ENCODE measurements around the gene CCDC136. TPM values are rescaled to one million over a fixed set of nuclear protein-coding genes. Genes with fewer than 3 reads are reported as not detected.

CCDC136 gene
- total RNA-seq, 2 experiments from 2014 or later, result 11.7 to 33.5 TPM

DNA sequence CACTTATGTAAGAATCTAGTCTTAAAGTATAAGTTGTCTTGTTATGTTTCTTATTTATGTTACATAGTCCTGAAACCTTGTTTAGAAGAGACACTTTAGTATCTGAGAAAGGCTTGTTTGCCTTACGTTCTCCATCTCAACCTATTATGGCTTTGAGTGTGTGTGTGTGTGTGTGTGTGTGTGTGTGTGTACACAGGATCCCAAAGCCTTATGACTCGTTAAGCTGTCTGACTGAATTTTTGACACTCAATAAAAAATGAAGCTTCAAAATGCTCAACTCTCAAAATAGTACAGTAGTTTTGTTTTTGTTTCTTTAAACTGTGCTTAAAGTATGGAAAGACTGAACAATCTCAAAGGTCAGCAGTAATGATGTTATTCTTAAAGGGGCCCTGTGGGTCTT is 34.6 kb upstream of the CCDC136 start:
- Histone ChIP-seq H3K4me2 (ENCODE audit: low read length) (no peak overlapping the region), H3K4me1 (ENCODE audit: insufficient read depth, low read length, poor library complexity, severe bottlenecking) (no peaks in the 10 kb centered on the region), H3K79me2 (ENCODE audit: insufficient read depth, low read depth, low read length) (0 out of 2 replicates have a peak, but pooled peaks cover 3% of the 10 kb centered on the region), H2AFZ (ENCODE audit: low read length) (no peak overlapping the region), H4K20me1 (ENCODE audit: insufficient read depth, low read length) (no peaks in the 10 kb centered on the region; the same call in 1 of the 2 replicates), H3K9me2 (ENCODE audit: insufficient read depth, low read length) (no peaks in the 10 kb centered on the region), H3K4me3 (ENCODE audit: low read depth, low read length, poor library complexity, severe bottlenecking) (no peak overlapping the region), H3K9me3 (ENCODE audit: low read length) (no peaks in the 10 kb centered on the region), H3K36me3 (ENCODE audit: insufficient read depth, low read length) (peaks cover 97% of the 10 kb centered on the region), H3K27ac (ENCODE audit: low read depth, low read length, poor library complexity, severe bottlenecking) (no peak overlapping the region)
- BruUV-seq (replicated peaks), result no TSS peak
- DNase-seq (ENCODE audit: low spot score), result no peak
- ChIA-PET POLR2A (interaction anchor here (0.5 to 1.5 kb wide), 5 partner anchors 9 to 791 kb away, joined by 3 to 10 read pairs (median 3); partner anchors contain the start of gene CALU), CTCF (ENCODE audit: unreplicated experiment) (interaction anchor here (0.6 kb wide), 1 partner anchor 18 kb away, joined by 3 read pairs; no protein-coding TSS in a partner anchor)
- TF ChIP-seq EZH2phosphoT487 (IDR thresholded peaks at IDR 0.05; ENCODE audit: borderline replicate concordance, low read depth, low read length), result no peak
- TF ChIP-seq, protein P1, sequence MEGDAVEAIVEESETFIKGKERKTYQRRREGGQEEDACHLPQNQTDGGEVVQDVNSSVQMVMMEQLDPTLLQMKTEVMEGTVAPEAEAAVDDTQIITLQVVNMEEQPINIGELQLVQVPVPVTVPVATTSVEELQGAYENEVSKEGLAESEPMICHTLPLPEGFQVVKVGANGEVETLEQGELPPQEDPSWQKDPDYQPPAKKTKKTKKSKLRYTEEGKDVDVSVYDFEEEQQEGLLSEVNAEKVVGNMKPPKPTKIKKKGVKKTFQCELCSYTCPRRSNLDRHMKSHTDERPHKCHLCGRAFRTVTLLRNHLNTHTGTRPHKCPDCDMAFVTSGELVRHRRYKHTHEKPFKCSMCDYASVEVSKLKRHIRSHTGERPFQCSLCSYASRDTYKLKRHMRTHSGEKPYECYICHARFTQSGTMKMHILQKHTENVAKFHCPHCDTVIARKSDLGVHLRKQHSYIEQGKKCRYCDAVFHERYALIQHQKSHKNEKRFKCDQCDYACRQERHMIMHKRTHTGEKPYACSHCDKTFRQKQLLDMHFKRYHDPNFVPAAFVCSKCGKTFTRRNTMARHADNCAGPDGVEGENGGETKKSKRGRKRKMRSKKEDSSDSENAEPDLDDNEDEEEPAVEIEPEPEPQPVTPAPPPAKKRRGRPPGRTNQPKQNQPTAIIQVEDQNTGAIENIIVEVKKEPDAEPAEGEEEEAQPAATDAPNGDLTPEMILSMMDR (conservative IDR thresholded peaks at IDR 0.05; ENCODE audit: low read length), result no peak
- intact Hi-C loops (cut with micrococcal nuclease; ENCODE audit: unreplicated experiment), result no loop called here

DNA sequence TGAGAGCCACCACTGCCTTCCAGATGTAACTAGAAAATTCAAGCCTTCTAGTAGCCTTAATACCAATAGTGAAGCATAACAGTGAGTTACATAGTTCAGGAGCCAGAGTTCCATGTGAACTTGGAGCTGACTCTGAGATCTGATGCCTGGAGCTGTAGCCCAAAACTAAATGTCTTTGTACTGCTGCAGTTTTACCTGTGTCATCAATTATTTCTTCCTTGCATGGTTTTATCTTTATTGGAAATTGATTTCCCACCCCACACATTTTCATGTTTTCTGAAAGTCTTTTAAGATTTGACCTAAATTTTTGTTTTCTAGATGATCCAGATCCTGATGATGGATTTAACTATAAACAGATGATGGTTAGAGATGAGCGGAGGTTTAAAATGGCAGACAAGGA is 33.2 kb upstream of the CCDC136 start:
- no peaks in the 10 kb centered on the region for H3K4me1 ChIP-seq (ENCODE audit: insufficient read depth, low read length, poor library complexity, severe bottlenecking)
- ChIA-PET POLR2A (interaction anchor here (0.6 to 1.3 kb wide), 2 partner anchors 18 to 520 kb away, joined by 3 to 6 read pairs; no protein-coding TSS in a partner anchor), CTCF (ENCODE audit: unreplicated experiment) (no interaction called here)
- no peak overlapping the region for H3K4me2 ChIP-seq (ENCODE audit: low read length)
- no peaks in the 10 kb centered on the region for H3K9me3 ChIP-seq (ENCODE audit: low read length)
- no peaks in the 10 kb centered on the region for H4K20me1 ChIP-seq (ENCODE audit: insufficient read depth, low read length)
- 0 out of 2 replicates have a peak, but pooled peaks cover 3% of the 10 kb centered on the region for H3K79me2 ChIP-seq (ENCODE audit: insufficient read depth, low read depth, low read length)
- H3K9me2 ChIP-seq (ENCODE audit: insufficient read depth, low read length), result no peaks in the 10 kb centered on the region
- peaks cover 95% of the 10 kb centered on the region for H3K36me3 ChIP-seq (ENCODE audit: insufficient read depth, low read length)
- intact Hi-C loops (cut with micrococcal nuclease; ENCODE audit: unreplicated experiment), result no loop called here
- no TSS peak for BruUV-seq (replicated peaks)
- TF ChIP-seq, protein P1 (conservative IDR thresholded peaks at IDR 0.05; ENCODE audit: low read length), result no peak
- no peak for TF ChIP-seq EZH2phosphoT487 (IDR thresholded peaks at IDR 0.05; ENCODE audit: borderline replicate concordance, low read depth, low read length)
- H3K27ac ChIP-seq (ENCODE audit: low read depth, low read length, poor library complexity, severe bottlenecking), result no peak overlapping the region
- no peak for DNase-seq (ENCODE audit: low spot score)
- no peak overlapping the region for H3K4me3 ChIP-seq (ENCODE audit: low read depth, low read length, poor library complexity, severe bottlenecking)
- H2AFZ ChIP-seq (ENCODE audit: low read length), result no peak overlapping the region

DNA sequence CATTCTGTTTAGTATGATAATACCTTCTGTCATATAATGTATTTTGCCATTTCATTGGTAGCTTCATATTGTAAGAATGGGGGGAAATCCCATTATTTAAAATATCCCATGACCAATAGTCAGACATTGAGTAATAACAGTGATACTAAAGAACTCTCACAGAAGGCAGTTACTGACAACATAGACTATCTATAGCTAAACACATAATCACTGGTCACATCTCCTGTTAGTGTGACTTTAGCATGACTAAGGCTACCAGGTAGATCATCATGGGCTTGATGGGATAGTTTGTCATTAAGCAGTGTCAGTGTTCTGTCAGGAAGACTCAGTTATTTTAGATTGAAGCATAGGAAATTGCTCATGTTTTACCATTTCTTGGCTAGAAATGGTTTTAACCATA is 32.5 kb upstream of the CCDC136 start:
- no peaks in the 10 kb centered on the region for H4K20me1 ChIP-seq (ENCODE audit: insufficient read depth, low read length)
- ChIA-PET POLR2A (interaction anchor here (0.5 to 1.3 kb wide), 3 partner anchors 19 to 520 kb away, joined by 3 to 6 read pairs (median 4); no protein-coding TSS in a partner anchor), CTCF (ENCODE audit: unreplicated experiment) (no interaction called here)
- no peaks in the 10 kb centered on the region for H3K9me3 ChIP-seq (ENCODE audit: low read length)
- no peak overlapping the region for H3K4me3 ChIP-seq (ENCODE audit: low read depth, low read length, poor library complexity, severe bottlenecking)
- H3K4me1 ChIP-seq (ENCODE audit: insufficient read depth, low read length, poor library complexity, severe bottlenecking), result no peaks in the 10 kb centered on the region
- TF ChIP-seq EZH2phosphoT487 (IDR thresholded peaks at IDR 0.05; ENCODE audit: borderline replicate concordance, low read depth, low read length), result no peak
- TF ChIP-seq, protein P1 (conservative IDR thresholded peaks at IDR 0.05; ENCODE audit: low read length), result no peak
- intact Hi-C loops (cut with micrococcal nuclease; ENCODE audit: unreplicated experiment), result no loop called here
- no peaks in the 10 kb centered on the region for H3K9me2 ChIP-seq (ENCODE audit: insufficient read depth, low read length)
- peaks cover 95% of the 10 kb centered on the region for H3K36me3 ChIP-seq (ENCODE audit: insufficient read depth, low read length)
- no peak overlapping the region for H3K27ac ChIP-seq (ENCODE audit: low read depth, low read length, poor library complexity, severe bottlenecking)
- BruUV-seq (replicated peaks), result no TSS peak
- no peak for DNase-seq (ENCODE audit: low spot score)
- no peak overlapping the region for H3K4me2 ChIP-seq (ENCODE audit: low read length)
- no peaks in the 10 kb centered on the region for H3K79me2 ChIP-seq (ENCODE audit: insufficient read depth, low read depth, low read length)
- H2AFZ ChIP-seq (ENCODE audit: low read length), result no peak overlapping the region

All from OCI-LY7 (cell line).